A549 treated with RU486 at 1 μM for 4 hours (cell line): ENCODE measurements around the gene ZNF699. TPM values are rescaled to one million over a fixed set of nuclear protein-coding genes. Genes with fewer than 3 reads are reported as not detected.

Experiments
- total RNA-seq: library from RNA; stranded (reverse); fragments of 200-300 nt; extraction: Qiagen RNA extraction; gene quantifications from 5 replicates; pipeline ENCODE4 v1.2.3, GENCODE V29; 2022; ENCODE audit warnings: low read depth

Gene ZNF699
- total RNA-seq, result 0.63 to 1.7 TPM (median 0.87 TPM) in 5 replicates

GRCh38 chr19:9309139-9309973 lies at the start of gene ZNF699:
ZNF699 (minus strand) TSS chr19:9309838; CDS start chr19:9305119, 4,719 bp downstream.

GRCh38 chr19:9323919-9324583 lies 14.4 kb upstream of the ZNF699 start, which contains the start of gene ZNF559:
ZNF559 (plus strand) TSS chr19:9324179; CDS start chr19:9338550, 14,371 bp downstream.

DNA sequence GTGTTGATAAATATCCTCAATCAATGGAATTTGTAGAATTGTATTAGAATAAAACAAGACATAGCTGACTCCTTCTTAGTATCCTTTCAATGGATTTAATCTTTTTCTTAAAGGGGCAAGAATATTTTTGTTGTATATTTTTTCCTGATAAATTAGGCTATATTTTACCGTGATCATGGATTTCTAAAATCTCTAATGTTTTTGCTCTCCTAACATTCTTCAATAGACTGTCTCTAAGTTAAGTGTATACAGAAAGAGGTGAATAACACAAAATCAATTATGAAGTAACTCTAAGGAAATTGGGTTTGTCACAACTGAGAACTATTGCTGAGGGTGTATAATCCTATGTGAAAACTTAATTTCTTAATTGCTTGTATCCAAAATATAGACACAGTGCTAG lies 59.0 kb downstream of the ZNF699 start, which contains the start of gene OR7E24:
Gene OR7E24, plus strand, starts transcription at position 301 of the 400 bp plus-strand sequence. CDS start 114 bp downstream, outside the sequence.

Other genes with a start within 250 kb of the ZNF699 start
- not detected in 5 replicates for gene OR1M1, start 222.8 kb downstream of the ZNF699 start, total RNA-seq
- gene OR7G2, start 202.4 kb downstream of the ZNF699 start, total RNA-seq, result not detected in 5 replicates
- not detected in 5 replicates for gene OR7G1, start 194.1 kb downstream of the ZNF699 start, total RNA-seq
- not detected in 5 replicates for gene OR7G3, start 182.9 kb downstream of the ZNF699 start, total RNA-seq
- 17.9 to 20.8 TPM (median 18.8 TPM) in 5 replicates for gene ZNF317, start 169.4 kb downstream of the ZNF699 start, total RNA-seq
- gene OR7D2, start 130.9 kb downstream of the ZNF699 start, total RNA-seq, result not detected in 5 replicates
- gene OR7D4, start 90.2 kb downstream of the ZNF699 start, total RNA-seq, result not detected in 5 replicates
- gene OR7E24, start 58.9 kb downstream of the ZNF699 start, total RNA-seq, result not detected in 5 replicates
- gene ZNF559, start 14.3 kb upstream of the ZNF699 start, total RNA-seq, result 3.5 to 6.0 TPM (median 4.9 TPM) in 5 replicates
- 0.38 to 0.66 TPM (median 0.54 TPM) in 5 replicates for gene ZNF177, start 53.2 kb upstream of the ZNF699 start, total RNA-seq
- gene ZNF266, start 125.7 kb upstream of the ZNF699 start, total RNA-seq, result 2.9 to 4.7 TPM (median 3.8 TPM) in 5 replicates
- gene ZNF560, start 188.8 kb upstream of the ZNF699 start, total RNA-seq, result not detected in 5 replicates
- gene ZNF426, start 228.8 kb upstream of the ZNF699 start, total RNA-seq, result 0.85 to 1.7 TPM (median 1.1 TPM) in 5 replicates